K562 (cell line): ENCODE measurements around the gene RDH5. TPM values are rescaled to one million over a fixed set of nuclear protein-coding genes. Genes with fewer than 3 reads are reported as not detected.

ENCODE experiments used
- ETV5 ChIP-seq: sonication (generic); formaldehyde crosslinking; IDR thresholded peaks from 2 replicates; pipeline ENCODE4 v1.4.0; 2020; ENCODE audit warnings: low read depth, mild to moderate bottlenecking, missing genetic modification reagents
- FIP1L1 ChIP-seq: fragments of 200-400 bp; formaldehyde crosslinking; IDR thresholded peaks from 2 replicates; pipeline ENCODE4 v1.6.1; 2018; ENCODE audit warnings: mild to moderate bottlenecking, low read depth, low read length; ENCODE audit not compliant: poor library complexity, severe bottlenecking
- HDAC6 ChIP-seq: IDR thresholded peaks from 2 replicates; pipeline ENCODE4 v1.6.1; 2012; ENCODE audit warnings: low read depth, mild to moderate bottlenecking, control low read depth, inconsistent platforms, low read length, moderate library complexity
- HOMEZ ChIP-seq: fragments of 250-450 bp; sonication (Bioruptor Pico); IDR thresholded peaks from 2 replicates; pipeline ENCODE4 v1.4.0; 2020; ENCODE audit warnings: mild to moderate bottlenecking, moderate library complexity
- ILF3 ChIP-seq: fragments of 450-650 bp; IDR thresholded peaks from 2 replicates; pipeline ENCODE4 v1.6.1; 2018; ENCODE audit warnings: antibody characterized with exemption, mild to moderate bottlenecking, moderate library complexity, borderline replicate concordance
- KDM4B ChIP-seq, 2 experiments: fragments of 450-650 bp in 1 of 2; sonication (generic) in 1 of 2; IDR thresholded peaks; 2 replicates each; pipeline ENCODE4 v1.6.1; 2016 to 2017; ENCODE audit warnings: borderline replicate concordance in 2 of 2, antibody characterized with exemption in 1 of 2, low read depth in 1 of 2, mild to moderate bottlenecking in 1 of 2
- TGIF2 ChIP-seq: sonication (generic); formaldehyde crosslinking; IDR thresholded peaks from 2 replicates; pipeline ENCODE4 v1.8.1; 2022; ENCODE audit warnings: mild to moderate bottlenecking, missing genetic modification reagents, moderate library complexity
- ZBTB9 ChIP-seq: fragments of 450-650 bp; formaldehyde crosslinking; IDR thresholded peaks from 2 replicates; pipeline ENCODE4 v1.4.0; 2020; ENCODE audit warnings: mild to moderate bottlenecking, moderate library complexity
- ZNF12 ChIP-seq: sonication (generic); formaldehyde crosslinking; IDR thresholded peaks from 2 replicates; pipeline ENCODE4 v1.4.0; 2020; ENCODE audit warnings: mild to moderate bottlenecking, missing genetic modification reagents
- ZNF124 ChIP-seq: sonication (generic); formaldehyde crosslinking; IDR thresholded peaks from 2 replicates; pipeline ENCODE4 v1.8.1; 2022; ENCODE audit warnings: missing genetic modification reagents
- ZZZ3 ChIP-seq: fragments of 450-650 bp; IDR thresholded peaks from 2 replicates; pipeline ENCODE4 v1.6.1; 2016; ENCODE audit warnings: antibody characterized with exemption, mild to moderate bottlenecking, moderate library complexity
- polyA plus RNA-seq, 8 experiments: library from polyadenylated mRNA; depleted of rRNA in 4 of 8; stranded (reverse) in 5 of 8; unstranded in 3 of 8; fragments of >200 nt; fragmentation: Nextera tagmentation in 2 of 8; fragmentation: Illumina TruSeq in 1 of 8; extraction: Ambion mirVana in 2 of 8; extraction: Trizol in 1 of 8; gene quantifications; 2 replicates each; pipeline versions ENCODE4 v1.2.1 to v1.2.3, GENCODE V29; 2011 to 2014; ENCODE audit warnings: inconsistent platforms in 1 of 8, missing spikeins in 1 of 8
- total RNA-seq, 7 experiments: library from RNA; depleted of rRNA in 6 of 7; stranded (reverse); fragments of >200 nt in 6 of 7; fragmentation: Illumina TruSeq in 2 of 7; extraction: Trizol in 2 of 7; gene quantifications; 2 replicates each; pipeline versions ENCODE4 v1.2.1 to v1.2.3, GENCODE V29; 2011 to 2021; ENCODE audit warnings: low replicate concordance in 1 of 7
- TF ChIP-seq, protein P1 (sequence below): fragments of 200-600 bp; sonication (generic); IDR thresholded peaks from one replicate; pipeline ENCODE4 v1.6.1; 2012; ENCODE audit warnings: mild to moderate bottlenecking, low read depth, low read length, inconsistent platforms

RDH5 gene
- total and polyA plus RNA-seq, 9 of the 15 experiments (the other 6 are each of a cell fraction or from before 2014, with no cell fraction given) = 0.28 to 2.0 (median 1.1) TPM; not detected in 1

DNA sequence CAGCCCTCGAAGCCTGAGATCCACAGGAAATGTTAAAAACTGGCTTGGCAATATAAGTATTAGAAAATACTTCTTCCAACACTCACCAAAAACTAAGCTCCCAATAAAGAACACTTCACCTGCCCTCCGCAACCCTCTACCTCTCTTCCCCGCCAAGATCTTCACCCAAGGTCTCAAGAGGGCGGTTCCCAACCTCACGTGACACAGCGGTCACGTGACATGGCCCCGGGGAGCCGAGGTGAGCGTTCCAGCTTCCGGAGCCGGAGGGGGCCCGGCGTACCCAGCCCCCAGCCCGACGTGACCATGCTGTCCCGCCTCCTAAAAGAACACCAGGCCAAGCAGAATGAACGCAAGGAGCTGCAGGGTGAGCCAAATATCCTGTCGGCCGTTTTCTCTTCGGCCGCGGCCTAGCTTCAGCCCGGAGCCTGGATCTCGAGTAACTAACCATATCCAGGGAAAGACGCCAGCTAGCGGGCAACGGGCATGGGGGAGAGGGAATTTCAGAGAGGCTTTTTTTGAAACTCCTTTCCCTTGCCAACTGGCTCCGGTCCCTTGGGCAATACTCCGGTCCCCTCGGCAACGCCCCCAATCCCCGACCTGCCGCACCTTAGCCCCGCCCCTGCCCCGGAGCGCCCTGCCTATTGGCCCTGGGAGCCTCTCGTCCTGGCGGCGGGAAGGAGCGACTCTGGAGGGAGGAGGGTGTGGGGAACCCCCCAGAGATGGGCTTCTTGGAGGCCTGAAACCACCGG, 4.2 kb upstream of the RDH5 start, which contains the start of gene BLOC1S1 (continued):
- TF ChIP-seq ZNF124 (no peak), ZNF12 (CRISPR knock-in tag) (no peak), HOMEZ (CRISPR knock-in tag) (no peak), ZBTB9 (CRISPR knock-in tag) (peak; percentile 74; the same call in 1 of the 2 replicates), ZZZ3 (peak; percentile 45; the same call in 1 of the 2 replicates), HDAC6 (no peak), FIP1L1 (no peak), KDM4B (IDR thresholded peaks at IDR 0.05; ENCODE audit: borderline replicate concordance in 2 of 2, low read depth in 1 of 2) (peak in 1 of 2 experiments; percentile 95; a peak in 2 of 4 replicates), TGIF2 (CRISPR knock-in tag) (no peak), ILF3 (no peak), ETV5 (CRISPR knock-in tag) (peak; percentile 90)
- TF ChIP-seq, protein P1, sequence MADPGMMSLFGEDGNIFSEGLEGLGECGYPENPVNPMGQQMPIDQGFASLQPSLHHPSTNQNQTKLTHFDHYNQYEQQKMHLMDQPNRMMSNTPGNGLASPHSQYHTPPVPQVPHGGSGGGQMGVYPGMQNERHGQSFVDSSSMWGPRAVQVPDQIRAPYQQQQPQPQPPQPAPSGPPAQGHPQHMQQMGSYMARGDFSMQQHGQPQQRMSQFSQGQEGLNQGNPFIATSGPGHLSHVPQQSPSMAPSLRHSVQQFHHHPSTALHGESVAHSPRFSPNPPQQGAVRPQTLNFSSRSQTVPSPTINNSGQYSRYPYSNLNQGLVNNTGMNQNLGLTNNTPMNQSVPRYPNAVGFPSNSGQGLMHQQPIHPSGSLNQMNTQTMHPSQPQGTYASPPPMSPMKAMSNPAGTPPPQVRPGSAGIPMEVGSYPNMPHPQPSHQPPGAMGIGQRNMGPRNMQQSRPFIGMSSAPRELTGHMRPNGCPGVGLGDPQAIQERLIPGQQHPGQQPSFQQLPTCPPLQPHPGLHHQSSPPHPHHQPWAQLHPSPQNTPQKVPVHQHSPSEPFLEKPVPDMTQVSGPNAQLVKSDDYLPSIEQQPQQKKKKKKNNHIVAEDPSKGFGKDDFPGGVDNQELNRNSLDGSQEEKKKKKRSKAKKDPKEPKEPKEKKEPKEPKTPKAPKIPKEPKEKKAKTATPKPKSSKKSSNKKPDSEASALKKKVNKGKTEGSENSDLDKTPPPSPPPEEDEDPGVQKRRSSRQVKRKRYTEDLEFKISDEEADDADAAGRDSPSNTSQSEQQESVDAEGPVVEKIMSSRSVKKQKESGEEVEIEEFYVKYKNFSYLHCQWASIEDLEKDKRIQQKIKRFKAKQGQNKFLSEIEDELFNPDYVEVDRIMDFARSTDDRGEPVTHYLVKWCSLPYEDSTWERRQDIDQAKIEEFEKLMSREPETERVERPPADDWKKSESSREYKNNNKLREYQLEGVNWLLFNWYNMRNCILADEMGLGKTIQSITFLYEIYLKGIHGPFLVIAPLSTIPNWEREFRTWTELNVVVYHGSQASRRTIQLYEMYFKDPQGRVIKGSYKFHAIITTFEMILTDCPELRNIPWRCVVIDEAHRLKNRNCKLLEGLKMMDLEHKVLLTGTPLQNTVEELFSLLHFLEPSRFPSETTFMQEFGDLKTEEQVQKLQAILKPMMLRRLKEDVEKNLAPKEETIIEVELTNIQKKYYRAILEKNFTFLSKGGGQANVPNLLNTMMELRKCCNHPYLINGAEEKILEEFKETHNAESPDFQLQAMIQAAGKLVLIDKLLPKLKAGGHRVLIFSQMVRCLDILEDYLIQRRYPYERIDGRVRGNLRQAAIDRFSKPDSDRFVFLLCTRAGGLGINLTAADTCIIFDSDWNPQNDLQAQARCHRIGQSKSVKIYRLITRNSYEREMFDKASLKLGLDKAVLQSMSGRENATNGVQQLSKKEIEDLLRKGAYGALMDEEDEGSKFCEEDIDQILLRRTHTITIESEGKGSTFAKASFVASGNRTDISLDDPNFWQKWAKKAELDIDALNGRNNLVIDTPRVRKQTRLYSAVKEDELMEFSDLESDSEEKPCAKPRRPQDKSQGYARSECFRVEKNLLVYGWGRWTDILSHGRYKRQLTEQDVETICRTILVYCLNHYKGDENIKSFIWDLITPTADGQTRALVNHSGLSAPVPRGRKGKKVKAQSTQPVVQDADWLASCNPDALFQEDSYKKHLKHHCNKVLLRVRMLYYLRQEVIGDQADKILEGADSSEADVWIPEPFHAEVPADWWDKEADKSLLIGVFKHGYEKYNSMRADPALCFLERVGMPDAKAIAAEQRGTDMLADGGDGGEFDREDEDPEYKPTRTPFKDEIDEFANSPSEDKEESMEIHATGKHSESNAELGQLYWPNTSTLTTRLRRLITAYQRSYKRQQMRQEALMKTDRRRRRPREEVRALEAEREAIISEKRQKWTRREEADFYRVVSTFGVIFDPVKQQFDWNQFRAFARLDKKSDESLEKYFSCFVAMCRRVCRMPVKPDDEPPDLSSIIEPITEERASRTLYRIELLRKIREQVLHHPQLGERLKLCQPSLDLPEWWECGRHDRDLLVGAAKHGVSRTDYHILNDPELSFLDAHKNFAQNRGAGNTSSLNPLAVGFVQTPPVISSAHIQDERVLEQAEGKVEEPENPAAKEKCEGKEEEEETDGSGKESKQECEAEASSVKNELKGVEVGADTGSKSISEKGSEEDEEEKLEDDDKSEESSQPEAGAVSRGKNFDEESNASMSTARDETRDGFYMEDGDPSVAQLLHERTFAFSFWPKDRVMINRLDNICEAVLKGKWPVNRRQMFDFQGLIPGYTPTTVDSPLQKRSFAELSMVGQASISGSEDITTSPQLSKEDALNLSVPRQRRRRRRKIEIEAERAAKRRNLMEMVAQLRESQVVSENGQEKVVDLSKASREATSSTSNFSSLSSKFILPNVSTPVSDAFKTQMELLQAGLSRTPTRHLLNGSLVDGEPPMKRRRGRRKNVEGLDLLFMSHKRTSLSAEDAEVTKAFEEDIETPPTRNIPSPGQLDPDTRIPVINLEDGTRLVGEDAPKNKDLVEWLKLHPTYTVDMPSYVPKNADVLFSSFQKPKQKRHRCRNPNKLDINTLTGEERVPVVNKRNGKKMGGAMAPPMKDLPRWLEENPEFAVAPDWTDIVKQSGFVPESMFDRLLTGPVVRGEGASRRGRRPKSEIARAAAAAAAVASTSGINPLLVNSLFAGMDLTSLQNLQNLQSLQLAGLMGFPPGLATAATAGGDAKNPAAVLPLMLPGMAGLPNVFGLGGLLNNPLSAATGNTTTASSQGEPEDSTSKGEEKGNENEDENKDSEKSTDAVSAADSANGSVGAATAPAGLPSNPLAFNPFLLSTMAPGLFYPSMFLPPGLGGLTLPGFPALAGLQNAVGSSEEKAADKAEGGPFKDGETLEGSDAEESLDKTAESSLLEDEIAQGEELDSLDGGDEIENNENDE = no peak
